Neutrophil (primary cell): ENCODE measurements around the gene AGAP1.

Experiments
- H3K27ac ChIP-seq: fragments of 200-600 bp; sonication (generic); 2 replicates; pipeline ENCODE4 v1.5.1; 2016; ENCODE audit warnings: mild to moderate bottlenecking, moderate library complexity
- H3K27me3 ChIP-seq: fragments of 200-600 bp; sonication (generic); 2 replicates; pipeline ENCODE4 v1.6.0; 2016; ENCODE audit warnings: mild to moderate bottlenecking
- H3K36me3 ChIP-seq: fragments of 200-600 bp; sonication (generic); 2 replicates; pipeline ENCODE4 v1.5.1; 2017
- H3K4me1 ChIP-seq, 2 experiments: fragments of 200-600 bp in 1 of 2; sonication (generic) in 1 of 2; 1 replicate in 1 of 2; 2 replicates in 1 of 2; pipeline versions ENCODE4 v1.5.1 to v1.6.1; 2013 to 2016; ENCODE audit warnings: low read depth in 1 of 2, low read length in 1 of 2, mild to moderate bottlenecking in 1 of 2, moderate library complexity in 1 of 2; ENCODE audit not compliant: control insufficient read depth in 1 of 2, insufficient read depth in 1 of 2
- H3K4me3 ChIP-seq, 2 experiments: fragments of 200-600 bp in 1 of 2; sonication (generic) in 1 of 2; 1 replicate in 1 of 2; 2 replicates in 1 of 2; pipeline ENCODE4 v1.5.1; 2013 to 2016; ENCODE audit warnings: low read depth in 1 of 2, low read length in 1 of 2, mild to moderate bottlenecking in 1 of 2, moderate library complexity in 1 of 2
- H3K9me3 ChIP-seq: fragments of 200-600 bp; sonication (generic); 2 replicates; pipeline ENCODE4 v1.5.1; 2016
- CTCF ChIP-seq: fragments of 200-600 bp; sonication (generic); IDR thresholded peaks from 2 replicates; pipeline ENCODE4 v1.5.1; 2016; ENCODE audit warnings: antibody characterized with exemption

The AGAP1 gene

DNA sequence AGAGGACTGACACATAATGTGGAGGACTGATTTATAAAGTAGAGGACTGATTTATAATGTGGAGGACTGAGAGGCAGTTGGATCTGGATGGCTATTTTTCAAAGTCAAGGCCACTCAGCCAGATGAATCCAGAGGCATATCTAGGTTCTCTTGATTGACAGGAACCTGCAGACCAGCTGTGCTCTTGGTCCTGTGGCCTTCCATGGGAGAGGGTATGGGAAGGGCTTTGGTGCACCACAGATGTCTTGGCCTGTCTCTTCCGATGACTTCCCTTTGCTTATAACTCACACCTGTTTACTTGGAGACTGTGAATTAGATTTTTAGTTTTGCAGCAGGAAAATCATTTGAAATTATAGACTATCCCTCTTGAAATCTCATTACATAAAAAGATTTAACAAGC, 32.3 kb downstream of the AGAP1 start:
- no peaks in the 10 kb centered on the region for H3K27me3 ChIP-seq
- H3K9me3 ChIP-seq = no peaks in the 10 kb centered on the region
- no peak overlapping the region for H3K4me3 ChIP-seq
- H3K4me1 ChIP-seq = no peaks in the 10 kb centered on the region
- H3K27ac ChIP-seq = no peak overlapping the region
- no peaks in the 10 kb centered on the region for H3K36me3 ChIP-seq
- TF ChIP-seq CTCF = no peak

GRCh38 chr2:235527806-235528469, 34.1 kb downstream of the AGAP1 start:
- H3K36me3 ChIP-seq = no peaks in the 10 kb centered on the region
- no peaks in the 10 kb centered on the region for H3K27me3 ChIP-seq
- no peak overlapping the region for H3K4me3 ChIP-seq
- no peaks in the 10 kb centered on the region for H3K4me1 ChIP-seq
- no peak for TF ChIP-seq CTCF
- no peak overlapping the region for H3K27ac ChIP-seq
- no peaks in the 10 kb centered on the region for H3K9me3 ChIP-seq

DNA sequence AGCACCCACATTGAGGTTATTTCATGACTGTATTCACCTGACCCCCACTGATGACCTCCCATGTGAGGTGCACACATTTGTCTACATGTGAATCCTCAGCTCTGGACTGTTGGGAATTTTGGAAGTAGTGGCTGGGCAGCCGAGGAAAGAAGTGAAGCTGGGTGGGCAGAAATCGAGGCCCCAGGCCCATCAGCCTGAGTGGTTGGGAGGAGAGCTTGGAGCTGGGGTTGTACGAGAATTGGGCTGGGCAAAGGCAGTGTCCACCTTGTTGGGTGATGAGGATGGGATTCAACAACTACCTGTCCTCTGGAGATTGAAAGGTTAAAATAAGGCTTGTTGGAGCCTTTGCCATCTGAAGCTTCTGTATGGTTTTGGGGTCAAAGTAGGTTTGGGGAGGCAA, 35.8 kb downstream of the AGAP1 start:
- Histone ChIP-seq H3K36me3 (no peaks in the 10 kb centered on the region), H3K27ac (no peak overlapping the region), H3K4me3 (no peak overlapping the region), H3K27me3 (no peaks in the 10 kb centered on the region), H3K9me3 (no peaks in the 10 kb centered on the region), H3K4me1 (no peaks in the 10 kb centered on the region)
- no peak for TF ChIP-seq CTCF

DNA sequence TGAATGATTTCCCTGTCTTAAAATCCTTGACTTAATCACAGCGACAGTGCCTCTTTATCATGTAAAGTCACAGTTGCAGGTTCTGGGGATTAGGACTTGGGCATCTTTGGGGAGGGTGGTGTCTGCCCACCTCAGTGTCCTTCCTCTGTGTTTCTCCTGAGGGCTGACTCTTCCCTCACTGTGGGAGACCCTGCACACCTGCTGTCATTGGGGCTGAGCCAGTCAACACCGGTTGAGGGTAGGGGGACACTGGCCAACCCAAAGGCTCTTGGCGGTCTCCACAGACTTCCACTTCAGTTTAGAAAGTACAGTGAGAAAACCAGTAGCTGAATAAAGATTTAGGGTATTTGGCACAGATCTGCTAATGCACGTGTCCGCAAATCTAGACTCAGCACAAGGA, 36.9 kb downstream of the AGAP1 start:
- H3K4me1 ChIP-seq = no peaks in the 10 kb centered on the region
- H3K9me3 ChIP-seq = no peaks in the 10 kb centered on the region
- no peak for TF ChIP-seq CTCF

GRCh38 chr2:235532307-235532706, 38.5 kb downstream of the AGAP1 start:
- TF ChIP-seq CTCF = no peak
- no peaks in the 10 kb centered on the region for H3K27me3 ChIP-seq
- H3K9me3 ChIP-seq = no peaks in the 10 kb centered on the region
- H3K36me3 ChIP-seq = no peaks in the 10 kb centered on the region
- no peak overlapping the region for H3K27ac ChIP-seq
- H3K4me3 ChIP-seq = no peak overlapping the region
- no peaks in the 10 kb centered on the region for H3K4me1 ChIP-seq

More for the DNA sequence above, 36.9 kb downstream of the AGAP1 start:
- no peaks in the 10 kb centered on the region for H3K27me3 ChIP-seq
- no peak overlapping the region for H3K4me3 ChIP-seq
- H3K27ac ChIP-seq = no peak overlapping the region
- no peaks in the 10 kb centered on the region for H3K36me3 ChIP-seq
